Fibroblast of the aortic adventitia (primary cell): ENCODE measurements around the gene ANGEL1. TPM values are rescaled to one million over a fixed set of nuclear protein-coding genes. Genes with fewer than 3 reads are reported as not detected.

Experiments used
- DNase-seq: peaks from one replicate; pipeline ENCODE4 v3.0.0-alpha.2; 2010; ENCODE audit warnings: low read depth
- H3K4me3 ChIP-seq: 2 replicates; pipeline ENCODE4 v1.5.1; 2011; ENCODE audit warnings: low read depth, mild to moderate bottlenecking, control low read depth, low read length, moderate library complexity
- CTCF ChIP-seq: IDR thresholded peaks from 2 replicates; pipeline ENCODE4 v1.5.1; 2011; ENCODE audit warnings: mild to moderate bottlenecking, low read length, control low read depth, inconsistent platforms; ENCODE audit not compliant: insufficient read depth
- total RNA-seq: library from RNA; depleted of rRNA; stranded (reverse); fragments of >200 nt; gene quantifications from 2 replicates; pipeline ENCODE4 v1.2.3, GENCODE V29; 2012; ENCODE audit warnings: low replicate concordance

Gene ANGEL1
- total RNA-seq: 5.8 and 6.7 TPM in 2 replicates

DNA sequence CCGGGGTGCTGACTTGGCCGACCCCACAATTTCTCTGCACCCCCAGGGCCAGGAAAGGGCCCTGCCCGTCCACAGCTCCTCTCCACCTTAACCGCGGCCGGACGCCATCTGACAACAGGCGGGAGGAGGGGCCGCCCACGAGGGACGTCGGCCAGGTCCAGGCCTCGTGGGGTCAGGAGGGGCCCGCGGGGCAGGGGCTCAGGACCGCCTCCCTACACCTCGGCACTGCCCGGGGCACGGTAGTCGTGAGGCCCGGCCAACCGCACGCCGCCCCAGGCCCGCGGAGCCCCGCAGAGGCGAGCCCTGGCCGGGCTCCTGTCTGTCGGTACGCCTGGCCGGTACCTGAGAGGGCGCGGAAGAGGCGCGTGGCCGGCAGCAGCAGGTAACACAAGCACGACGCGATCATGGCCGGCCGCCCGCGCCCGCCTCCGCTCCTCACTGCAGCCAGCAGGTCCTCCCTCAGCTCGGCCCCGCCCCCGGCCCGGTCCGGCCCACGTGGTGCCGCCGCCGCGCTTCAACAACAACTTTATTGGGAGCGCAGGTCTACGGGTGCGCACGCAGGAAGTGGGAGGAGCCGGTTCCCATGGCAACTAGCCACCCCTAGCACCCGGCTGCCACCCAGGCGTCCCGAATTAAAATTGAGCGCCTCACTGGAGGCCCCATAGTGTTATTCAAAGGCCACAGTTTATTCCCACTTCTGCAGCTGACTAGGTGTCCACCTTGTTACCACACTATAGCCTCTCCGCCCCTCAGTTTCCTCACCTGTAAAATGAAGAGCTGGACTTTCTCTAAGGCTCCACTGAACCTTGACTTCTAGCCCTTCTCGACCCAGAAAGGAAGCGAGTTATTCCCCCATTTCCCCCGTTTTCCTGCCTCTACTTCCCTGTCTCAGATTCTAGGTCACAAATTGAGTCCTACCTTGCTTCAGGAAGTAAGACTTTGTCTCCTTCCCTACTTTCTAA is at the start of gene ANGEL1:
ANGEL1 (minus strand) TSS at position 461 of the 962 bp plus-strand sequence; CDS start at position 406, 55 bp downstream.
- no peak for TF ChIP-seq CTCF
- DNase-seq: peak; percentile 91

GRCh38 chr14:76861574-76862255 is 49.0 kb upstream of the ANGEL1 start:
- DNase-seq: no peak
- no peak overlapping the region for H3K4me3 ChIP-seq
- TF ChIP-seq CTCF: no peak

More for the DNA sequence above, at the start of gene ANGEL1:
- H3K4me3 ChIP-seq: peak within 1 kb of the TSS; percentile 77

- TF ChIP-seq CTCF: no peak
- H3K4me3 ChIP-seq: no peak overlapping the region
- DNase-seq: no peak
Observed at GRCh38 chr14:76856769-76857168, 44.1 kb upstream of the ANGEL1 start.

GRCh38 chr14:76855066-76855465 is 42.4 kb upstream of the ANGEL1 start:
- no peak overlapping the region for H3K4me3 ChIP-seq
- DNase-seq: no peak
- TF ChIP-seq CTCF: no peak

DNA sequence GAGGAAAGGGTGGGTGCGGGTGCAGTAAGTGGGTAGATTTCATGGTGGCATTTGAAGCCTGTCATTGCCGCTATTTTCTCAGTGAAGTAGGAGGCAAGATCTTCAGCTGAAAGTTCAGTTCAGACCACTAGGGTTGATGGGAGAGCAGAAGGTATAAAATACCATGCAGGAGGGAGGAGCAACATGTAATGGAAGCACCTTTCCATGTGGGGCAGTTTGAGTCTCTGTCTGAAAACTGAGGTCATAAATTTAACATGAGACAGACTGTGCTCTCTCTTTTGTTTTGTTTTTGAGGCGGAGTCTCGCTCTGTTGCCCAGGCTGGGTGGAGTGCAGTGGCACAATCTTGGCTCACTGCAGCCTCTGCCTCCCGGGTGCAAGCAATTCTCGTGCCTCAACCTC is 36.2 kb upstream of the ANGEL1 start:
- H3K4me3 ChIP-seq: no peak overlapping the region
- no peak for TF ChIP-seq CTCF
- no peak for DNase-seq

DNA sequence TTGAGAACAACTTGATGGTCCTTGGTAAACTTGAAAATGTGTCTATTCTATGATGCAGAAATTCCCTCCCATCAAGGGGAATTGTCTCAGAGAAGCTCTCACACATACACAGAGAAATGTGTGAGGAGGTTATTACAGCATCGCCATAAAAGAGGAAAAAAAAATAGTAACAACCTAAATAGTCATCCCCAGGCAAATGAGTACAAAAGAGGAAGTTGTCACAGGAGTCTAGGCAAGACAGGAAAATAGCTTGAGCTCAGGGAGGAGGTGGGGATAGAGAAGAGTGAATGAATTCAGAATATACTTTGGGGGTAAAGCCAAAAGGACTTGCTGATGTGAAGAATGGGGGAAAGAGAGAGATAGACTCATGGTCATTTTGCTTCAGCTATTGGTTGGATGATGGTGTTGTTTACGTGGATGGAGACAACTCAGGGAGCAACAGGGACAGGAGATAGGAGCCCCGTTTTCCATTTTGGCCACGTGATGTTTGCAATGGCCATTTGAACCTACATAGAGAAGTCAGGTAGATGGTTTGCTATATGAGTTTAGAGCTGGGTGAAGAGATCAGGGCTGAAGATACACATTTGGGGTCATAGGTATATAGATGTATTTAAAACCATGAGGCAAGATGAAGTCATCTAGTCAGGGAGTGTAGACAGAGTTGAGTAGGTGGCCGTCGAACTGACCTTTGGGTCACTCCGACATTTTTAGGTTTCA is 33.8 kb upstream of the ANGEL1 start:
- DNase-seq: no peak
- no peak overlapping the region for H3K4me3 ChIP-seq
- TF ChIP-seq CTCF: no peak
